Sigmoid colon (tissue), 4 donors: ENCODE data around the gene ARHGAP6.

Source experiments
- CTCF ChIP-seq, 4 experiments: fragments of 450-650 bp in 3 of 4; fragments of 200-600 bp in 1 of 4; IDR thresholded peaks; one replicate each; pipeline ENCODE4 v1.5.1; 2016 to 2019; ENCODE audit warnings: antibody characterized with exemption in 4 of 4, mild to moderate bottlenecking in 3 of 4, moderate library complexity in 2 of 4
- EP300 ChIP-seq, 4 donors: sonication (generic); formaldehyde crosslinking; IDR thresholded peaks; one replicate each; pipeline ENCODE4 v1.6.1; 2017; ENCODE audit warnings: antibody characterized with exemption in 4 of 4
- POLR2A ChIP-seq, 2 donors: fragments of 450-650 bp; IDR thresholded peaks; one replicate each; pipeline ENCODE4 v1.6.1; 2016; ENCODE audit warnings: antibody characterized with exemption in 2 of 2, mild to moderate bottlenecking in 2 of 2, moderate library complexity in 2 of 2
- POLR2AphosphoS5 ChIP-seq, 4 donors: sonication (generic); formaldehyde crosslinking; IDR thresholded peaks; one replicate each; pipeline ENCODE4 v1.6.1; 2017; ENCODE audit warnings: antibody characterized with exemption in 4 of 4

- TF ChIP-seq EP300 (IDR thresholded peaks at IDR 0.05) (peak in 1 of 4 donors; percentile 87), CTCF (IDR thresholded peaks at IDR 0.05) (no peak), POLR2AphosphoS5 (IDR thresholded peaks at IDR 0.05) (peak; percentile 7 to 69 (median 36)), POLR2A (IDR thresholded peaks at IDR 0.05) (no peak)
These were observed 18.6 kb downstream of the ARHGAP6 start for GRCh38 chrX:11647138-11647537.
